ENCODE results near the gene STK32B.

- TF ChIP-seq EZH2phosphoT487 (IDR thresholded peaks at IDR 0.05; ENCODE audit: borderline replicate concordance) = no peak
- TF ChIP-seq, protein P1, sequence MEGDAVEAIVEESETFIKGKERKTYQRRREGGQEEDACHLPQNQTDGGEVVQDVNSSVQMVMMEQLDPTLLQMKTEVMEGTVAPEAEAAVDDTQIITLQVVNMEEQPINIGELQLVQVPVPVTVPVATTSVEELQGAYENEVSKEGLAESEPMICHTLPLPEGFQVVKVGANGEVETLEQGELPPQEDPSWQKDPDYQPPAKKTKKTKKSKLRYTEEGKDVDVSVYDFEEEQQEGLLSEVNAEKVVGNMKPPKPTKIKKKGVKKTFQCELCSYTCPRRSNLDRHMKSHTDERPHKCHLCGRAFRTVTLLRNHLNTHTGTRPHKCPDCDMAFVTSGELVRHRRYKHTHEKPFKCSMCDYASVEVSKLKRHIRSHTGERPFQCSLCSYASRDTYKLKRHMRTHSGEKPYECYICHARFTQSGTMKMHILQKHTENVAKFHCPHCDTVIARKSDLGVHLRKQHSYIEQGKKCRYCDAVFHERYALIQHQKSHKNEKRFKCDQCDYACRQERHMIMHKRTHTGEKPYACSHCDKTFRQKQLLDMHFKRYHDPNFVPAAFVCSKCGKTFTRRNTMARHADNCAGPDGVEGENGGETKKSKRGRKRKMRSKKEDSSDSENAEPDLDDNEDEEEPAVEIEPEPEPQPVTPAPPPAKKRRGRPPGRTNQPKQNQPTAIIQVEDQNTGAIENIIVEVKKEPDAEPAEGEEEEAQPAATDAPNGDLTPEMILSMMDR (conservative IDR thresholded peaks at IDR 0.05; ENCODE audit: low read length) = no peak
Measured at GRCh38 chr4:5283837-5284236, 232.6 kb downstream of the STK32B start.

All from Loucy (cell line).